Aortic smooth muscle cell (primary cell): ENCODE measurements around the gene APOA4. TPM values are rescaled to one million over a fixed set of nuclear protein-coding genes. Genes with fewer than 3 reads are reported as not detected.

ENCODE experiments used
- total RNA-seq: library from RNA; depleted of rRNA; stranded (reverse); fragments of >200 nt; gene quantifications from 2 replicates; pipeline ENCODE4 v1.2.3, GENCODE V29; 2014

The APOA4 gene
- total RNA-seq, result not detected in 2 replicates

GRCh38 chr11:116823031-116823843, at the start of gene APOA4:
Gene APOA4 (minus strand): TSS chr11:116823304. CDS start chr11:116823191, 113 bp downstream.

GRCh38 chr11:116837231-116838091, 14.4 kb upstream of the APOA4 start, which contains the start of gene APOA1:
Gene APOA1 (minus strand): TSS chr11:116837622. CDS start chr11:116837387, 235 bp downstream.

GRCh38 chr11:116829525-116830183, 6.5 kb upstream of the APOA4 start, which contains the start of gene APOC3:
Gene APOC3 (plus strand): TSS chr11:116829907. CDS start chr11:116830583, 676 bp downstream.

GRCh38 chr11:116791813-116792143, 31.3 kb downstream of the APOA4 start, which contains the start of gene APOA5:
Gene APOA5 (minus strand): TSS chr11:116791879. CDS start chr11:116791860, 19 bp downstream.

GRCh38 chr11:116787786-116788486, 35.2 kb downstream of the APOA4 start, which contains the start of gene ZPR1:
Gene ZPR1 (minus strand): TSS chr11:116788023. CDS start chr11:116787990, 33 bp downstream.

GRCh38 chr11:116772443-116773202, 50.5 kb downstream of the APOA4 start, which contains the start of gene BUD13:
Gene BUD13 (minus strand): TSS chr11:116772987. CDS start chr11:116772964, 23 bp downstream.

Other genes starting within 250 kb of the APOA4 start
- gene BUD13, start 50.3 kb downstream of the APOA4 start, total RNA-seq, result 10.7 and 13.7 TPM in 2 replicates
- 32.8 and 34.7 TPM in 2 replicates for gene ZPR1, start 35.3 kb downstream of the APOA4 start, total RNA-seq
- gene APOA5, start 31.4 kb downstream of the APOA4 start, total RNA-seq, result under 0.01 TPM in 1 of 2 replicates, not detected in the other
- gene APOC3, start 6.6 kb upstream of the APOA4 start, total RNA-seq, result not detected in 2 replicates
- gene APOA1, start 14.3 kb upstream of the APOA4 start, total RNA-seq, result 0.66 and 0.87 TPM in 2 replicates